ENCODE results near the gene AOAH. TPM values are rescaled to one million over a fixed set of nuclear protein-coding genes. Genes with fewer than 3 reads are reported as not detected.

Gene AOAH
- polyA plus RNA-seq, 3 donors: 2.5 to 3.3 (median 3.1) TPM

- DNase-seq (ENCODE audit: extremely low read depth in 1 of 11, low read depth in 9 of 11, low spot score in 4 of 11): no peak
Measured at GRCh38 chr7:36535866-36536664, 188.2 kb downstream of the AOAH start.

DNA sequence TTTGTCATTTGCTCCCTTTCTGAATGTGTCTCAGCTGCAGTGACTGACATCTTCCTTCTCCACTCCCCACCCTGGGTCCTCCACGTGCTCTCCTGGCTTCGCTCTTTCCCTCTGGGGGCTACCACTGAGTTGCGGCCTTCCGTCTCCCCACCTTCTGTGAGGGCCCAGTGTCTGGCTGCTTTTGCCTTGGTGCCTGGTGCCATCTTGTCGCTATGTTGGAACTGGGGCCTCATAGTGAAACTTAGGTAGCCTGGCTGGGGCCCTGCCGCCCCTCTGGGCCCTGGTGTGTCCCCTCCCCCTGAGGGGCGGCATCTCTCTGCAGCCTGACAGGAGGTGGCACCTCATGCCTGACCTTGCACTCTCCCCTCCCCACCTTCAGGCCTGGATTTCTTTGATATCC, 190.6 kb downstream of the AOAH start:
- DNase-seq (ENCODE audit: extremely low read depth in 1 of 11, low read depth in 9 of 11, low spot score in 4 of 11): no peak

GRCh38 chr7:36532981-36533499, 191.3 kb downstream of the AOAH start:
- DNase-seq (ENCODE audit: extremely low read depth in 1 of 11, low read depth in 9 of 11, low spot score in 4 of 11): no peak

DNA sequence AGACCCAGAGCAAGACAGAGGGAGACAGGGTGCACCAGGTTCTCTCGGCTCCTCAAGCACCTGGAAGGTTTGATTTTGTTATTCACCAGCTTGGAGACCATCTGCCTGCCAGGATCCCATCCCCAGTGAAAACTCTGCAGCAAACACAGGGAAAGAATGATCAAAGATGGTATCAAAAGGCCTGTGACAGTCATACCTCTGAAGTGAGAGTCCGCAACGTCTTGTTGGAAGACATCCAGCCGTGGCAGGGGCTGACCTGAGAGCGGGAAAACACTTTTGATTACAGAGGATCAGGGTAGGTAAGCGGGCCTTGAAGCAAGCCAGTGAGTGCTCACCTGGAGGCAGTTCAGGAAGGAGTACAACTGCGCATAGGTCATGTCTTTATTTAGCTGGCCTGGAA, 192.3 kb downstream of the AOAH start:
- no peak for DNase-seq (ENCODE audit: extremely low read depth in 1 of 11, low read depth in 9 of 11, low spot score in 4 of 11)

DNA sequence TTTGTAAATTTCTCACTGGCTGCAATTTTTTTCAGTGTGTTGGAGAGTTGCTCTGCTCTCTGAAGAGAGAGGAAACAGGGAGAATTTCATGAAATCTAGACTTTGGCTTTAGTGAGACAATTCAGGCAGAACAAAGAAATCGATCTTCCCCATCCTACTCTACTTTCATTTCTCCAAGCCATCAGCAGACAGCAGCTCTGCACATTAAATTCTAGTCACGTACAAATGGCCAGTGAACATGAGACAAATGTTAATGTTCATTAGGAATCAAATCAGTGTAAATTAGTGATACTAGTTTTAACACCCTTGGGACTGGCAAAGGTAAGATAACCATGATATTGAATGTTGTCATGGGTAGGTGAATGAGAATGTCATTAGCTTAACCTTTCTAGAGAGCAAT, 193.8 kb downstream of the AOAH start:
- DNase-seq (ENCODE audit: extremely low read depth in 1 of 11, low read depth in 9 of 11, low spot score in 4 of 11): no peak

DNA sequence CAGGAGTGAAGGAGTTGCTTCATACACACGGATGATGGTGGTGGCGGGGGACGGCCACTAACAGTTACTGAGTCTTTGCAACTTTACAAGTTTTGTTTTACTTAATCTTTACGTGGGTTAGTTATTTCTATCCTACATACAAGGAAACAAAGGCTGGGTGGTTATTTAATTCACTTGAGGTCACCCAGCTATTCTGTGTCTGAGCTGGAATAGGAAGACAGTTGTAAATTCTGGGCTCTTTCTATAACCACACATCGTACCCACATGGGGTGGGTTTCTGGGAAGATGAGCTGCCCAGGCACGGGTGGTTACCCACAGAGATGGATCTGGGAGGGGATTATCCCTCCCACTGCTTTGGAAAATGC, 196.8 kb downstream of the AOAH start:
- no peak for DNase-seq (ENCODE audit: extremely low read depth in 1 of 11, low read depth in 9 of 11, low spot score in 4 of 11)

DNA sequence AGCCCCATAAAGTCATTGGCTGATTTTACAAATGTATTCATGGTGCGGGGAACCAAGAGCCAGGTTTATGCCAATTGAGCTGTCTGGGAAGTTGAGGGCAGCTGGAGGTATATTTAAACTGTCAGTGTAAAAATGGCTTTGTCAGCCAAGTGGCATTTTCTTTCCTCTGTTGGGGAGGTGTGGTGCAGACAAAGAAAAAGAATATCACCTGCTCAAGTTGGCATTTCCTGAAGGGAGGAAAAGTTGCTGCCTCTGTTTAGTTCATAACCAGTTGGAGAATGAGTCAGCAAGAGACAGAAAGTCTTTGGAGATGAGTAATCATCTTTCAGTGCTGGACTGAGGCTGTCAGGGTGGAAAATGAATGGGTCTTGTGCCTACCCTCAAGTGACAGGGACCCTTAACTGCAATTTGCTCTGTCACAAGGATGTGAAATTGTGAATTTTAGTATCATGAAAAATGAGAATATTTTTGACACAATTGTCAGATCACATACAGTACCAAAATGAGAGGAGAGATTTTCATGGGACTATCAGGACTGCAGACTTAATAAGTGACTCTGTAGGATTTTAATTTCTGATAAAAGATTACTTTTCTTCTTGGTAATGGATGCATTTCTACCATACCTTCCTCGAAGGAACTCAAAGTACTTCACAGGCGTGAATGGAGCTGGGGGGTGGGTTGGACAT, 197.3 kb downstream of the AOAH start:
- DNase-seq (ENCODE audit: extremely low read depth in 1 of 11, low read depth in 9 of 11, low spot score in 4 of 11): no peak

GRCh38 chr7:36523371-36524101, 200.8 kb downstream of the AOAH start:
- DNase-seq (ENCODE audit: extremely low read depth in 1 of 11, low read depth in 9 of 11, low spot score in 4 of 11): no peak

DNA sequence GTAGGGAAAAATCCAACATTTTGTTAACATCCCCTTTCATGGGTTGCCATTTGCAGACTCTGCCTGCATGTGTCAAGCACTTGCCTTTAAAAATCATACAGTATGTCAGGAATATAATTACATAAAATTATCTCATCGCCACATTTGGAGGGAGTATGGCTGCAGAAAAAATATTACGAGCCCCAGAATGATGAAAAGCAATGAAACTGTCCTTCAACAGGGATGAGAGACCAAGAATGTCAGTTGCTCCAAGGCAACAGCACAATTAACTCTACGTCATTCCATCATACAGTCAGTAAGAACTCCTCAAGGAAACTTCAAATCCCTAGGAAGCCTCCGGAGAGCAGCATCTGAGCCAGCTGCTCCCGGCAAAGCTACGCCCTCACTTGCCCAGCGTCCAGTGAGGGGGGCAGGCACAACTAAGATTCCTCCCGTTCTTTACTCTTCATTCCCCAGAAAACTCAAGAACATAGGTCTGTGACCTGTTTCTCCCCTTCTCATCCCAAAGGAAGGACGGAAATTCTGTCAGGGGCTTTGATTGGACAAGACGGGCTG, 201.8 kb downstream of the AOAH start:
- no peak for DNase-seq (ENCODE audit: extremely low read depth in 1 of 11, low read depth in 9 of 11, low spot score in 4 of 11)

- DNase-seq (ENCODE audit: extremely low read depth in 1 of 11, low read depth in 9 of 11, low spot score in 4 of 11): no peak
Measured at GRCh38 chr7:36521911-36522310, 202.4 kb downstream of the AOAH start.

GRCh38 chr7:36521133-36521532, 203.2 kb downstream of the AOAH start:
- DNase-seq (ENCODE audit: extremely low read depth in 1 of 11, low read depth in 9 of 11, low spot score in 4 of 11): no peak

GRCh38 chr7:36515847-36516246, 208.4 kb downstream of the AOAH start:
- no peak for DNase-seq (ENCODE audit: extremely low read depth in 1 of 11, low read depth in 9 of 11, low spot score in 4 of 11)

- DNase-seq (ENCODE audit: extremely low read depth in 1 of 11, low read depth in 9 of 11, low spot score in 4 of 11): no peak
Measured at GRCh38 chr7:36514289-36515243, 209.7 kb downstream of the AOAH start.

GRCh38 chr7:36513393-36513792, 210.9 kb downstream of the AOAH start:
- DNase-seq (ENCODE audit: extremely low read depth in 1 of 11, low read depth in 9 of 11, low spot score in 4 of 11): no peak

DNA sequence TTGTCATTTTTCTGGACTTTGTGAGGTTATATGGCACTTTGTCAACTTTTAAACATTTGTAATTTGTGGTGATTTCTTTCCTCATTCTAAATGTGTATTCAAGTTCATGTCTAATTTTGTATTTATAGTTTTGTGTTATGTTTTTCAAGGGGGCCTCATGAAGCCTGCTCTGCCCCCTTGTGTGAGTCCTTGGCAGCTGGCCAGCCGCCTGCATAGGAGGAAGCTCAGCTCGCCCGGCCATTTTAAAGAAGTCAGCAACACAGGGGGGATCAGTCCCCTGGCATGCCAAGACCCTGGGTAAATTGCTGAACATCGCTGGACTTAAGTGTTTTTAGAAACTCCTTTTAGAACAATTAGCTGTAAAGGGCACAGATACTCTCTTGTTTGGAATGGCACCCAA, 211.7 kb downstream of the AOAH start:
- DNase-seq (ENCODE audit: extremely low read depth in 1 of 11, low read depth in 9 of 11, low spot score in 4 of 11): peak in 1 of 11 donors; percentile 4

DNA sequence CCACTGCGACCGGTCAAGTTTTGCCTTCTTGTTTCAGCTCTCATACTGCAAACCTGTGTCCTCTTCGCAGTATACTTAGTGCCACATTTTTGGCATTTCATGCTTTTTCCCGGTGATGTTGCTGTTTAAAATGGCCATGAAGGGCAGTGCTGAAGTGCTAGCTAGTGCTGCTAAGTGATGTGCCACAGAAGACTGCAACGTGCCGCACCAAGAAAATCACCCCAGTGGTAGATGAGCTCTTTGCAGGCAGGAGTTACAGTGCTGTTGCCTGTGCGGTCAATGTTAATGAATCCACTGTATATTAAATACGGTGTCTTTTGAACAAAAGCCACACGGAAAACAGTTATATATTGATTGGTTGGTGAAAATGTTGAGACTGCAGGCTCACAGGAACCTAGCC, 214.3 kb downstream of the AOAH start:
- DNase-seq (ENCODE audit: extremely low read depth in 1 of 11, low read depth in 9 of 11, low spot score in 4 of 11): no peak

DNA sequence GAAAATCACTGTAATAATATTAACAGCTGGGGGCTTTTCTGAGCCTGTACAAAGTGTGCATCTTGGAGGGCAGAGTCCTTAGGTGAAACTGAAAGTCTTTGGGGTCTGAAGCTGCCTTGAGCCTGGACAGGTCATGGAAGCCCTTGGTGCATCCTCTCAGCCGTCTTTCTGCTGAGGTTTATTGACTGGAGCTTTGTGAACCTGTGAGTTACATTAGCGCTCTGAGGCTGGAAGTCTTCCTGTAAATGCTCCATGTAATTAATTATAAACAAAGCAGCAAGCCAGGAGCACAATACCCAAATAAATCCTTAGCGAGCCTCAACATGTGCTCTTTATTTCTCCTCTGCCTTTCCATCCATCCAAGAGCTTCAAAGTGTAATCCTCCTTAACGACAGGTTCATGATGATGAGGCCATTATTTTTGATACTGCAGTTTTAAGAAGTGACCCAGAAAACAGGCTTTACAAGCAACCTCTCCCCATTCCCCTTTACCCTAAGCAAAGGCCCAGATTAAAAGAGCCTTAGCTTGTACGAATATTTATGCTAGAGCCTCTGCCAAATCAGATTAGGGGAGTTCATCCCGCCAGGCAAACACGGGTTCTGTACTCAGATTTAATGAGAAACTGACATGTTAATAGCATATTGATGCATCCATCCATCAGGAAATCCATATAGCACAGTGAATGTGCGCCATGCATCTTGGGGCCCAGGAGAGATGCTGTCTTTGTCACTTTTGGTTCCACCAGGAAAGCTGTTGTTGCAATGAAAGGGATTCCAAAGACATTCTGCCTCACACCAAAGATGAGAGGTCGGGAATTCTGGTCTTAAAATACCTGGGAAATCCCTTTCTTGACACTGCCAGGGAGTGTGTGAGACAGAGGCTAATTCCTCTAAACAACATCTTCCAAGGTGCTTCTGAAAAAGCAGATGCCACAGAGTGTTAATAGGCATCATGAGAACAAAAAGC, 216.5 kb downstream of the AOAH start:
- DNase-seq (ENCODE audit: extremely low read depth in 1 of 11, low read depth in 9 of 11, low spot score in 4 of 11): no peak
